ENCODE data around the gene CHI3L1.

CHI3L1 gene

GRCh38 chr1:203149188-203149840, 37.2 kb downstream of the CHI3L1 start:
- no peak for DNase-seq

GRCh38 chr1:203148579-203148978, 37.9 kb downstream of the CHI3L1 start:
- DNase-seq, result no peak

GRCh38 chr1:203148127-203148526, 38.4 kb downstream of the CHI3L1 start:
- no peak for DNase-seq

- DNase-seq, result no peak
Observed at GRCh38 chr1:203147376-203147775, 39.1 kb downstream of the CHI3L1 start.

GRCh38 chr1:203146537-203146936, 40.0 kb downstream of the CHI3L1 start:
- DNase-seq, result no peak

GRCh38 chr1:203146042-203146369, 40.5 kb downstream of the CHI3L1 start:
- no peak for DNase-seq

GRCh38 chr1:203145321-203146041, 41.0 kb downstream of the CHI3L1 start:
- no peak for DNase-seq

GRCh38 chr1:203144661-203145060, 41.8 kb downstream of the CHI3L1 start:
- no peak for DNase-seq

GRCh38 chr1:203143641-203144040, 42.9 kb downstream of the CHI3L1 start:
- DNase-seq, result no peak

GRCh38 chr1:203142684-203143408, 43.7 kb downstream of the CHI3L1 start:
- DNase-seq, result no peak

GRCh38 chr1:203142124-203142523, 44.4 kb downstream of the CHI3L1 start:
- DNase-seq, result no peak

GRCh38 chr1:203140743-203141520, 45.6 kb downstream of the CHI3L1 start:
- no peak for DNase-seq

GRCh38 chr1:203139976-203140475, 46.5 kb downstream of the CHI3L1 start:
- DNase-seq, result no peak

- DNase-seq, result no peak
Observed at GRCh38 chr1:203138066-203138465, 48.4 kb downstream of the CHI3L1 start.

- no peak for DNase-seq
Observed at GRCh38 chr1:203137324-203137723, 49.2 kb downstream of the CHI3L1 start.

- DNase-seq, result no peak
Observed at GRCh38 chr1:203136409-203137042, 50.0 kb downstream of the CHI3L1 start.

- DNase-seq, result no peak
Observed at GRCh38 chr1:203135636-203136305, 50.7 kb downstream of the CHI3L1 start.

- no peak for DNase-seq
Observed at GRCh38 chr1:203133970-203134725, 52.4 kb downstream of the CHI3L1 start.

GRCh38 chr1:203131548-203132200, 54.8 kb downstream of the CHI3L1 start:
- no peak for DNase-seq

GRCh38 chr1:203130358-203130985, 56.0 kb downstream of the CHI3L1 start:
- DNase-seq, result no peak
